Adrenal gland (tissue), 12 donors: ENCODE measurements around the gene DCAF17. TPM values are rescaled to one million over a fixed set of nuclear protein-coding genes. Genes with fewer than 3 reads are reported as not detected.

Experiments
- DNase-seq, 7 donors: peaks; one replicate each; pipeline ENCODE4 v3.0.0-alpha.2; 2019 to 2020
- H3K27ac ChIP-seq, 5 donors: fragments of 200-600 bp; sonication (generic) in 4 of 5; 1 replicate in 3 of 5; 2 replicates in 2 of 5; pipeline versions ENCODE4 v1.5.1 to v1.8.0; 2016 to 2020; ENCODE audit warnings: mild to moderate bottlenecking in 1 of 5
- H3K27me3 ChIP-seq: fragments of 200-600 bp; 2 replicates; pipeline ENCODE4 v1.8.0; 2021
- H3K36me3 ChIP-seq, 2 donors: fragments of 200-600 bp; replicated peaks in 1 of 2; 1 replicate in 1 of 2; 2 replicates in 1 of 2; pipeline versions ENCODE4 v1.5.1 to v1.8.0; 2018 to 2022
- H3K4me1 ChIP-seq, 2 donors: fragments of 200-600 bp; replicated peaks in 1 of 2; 1 replicate in 1 of 2; 2 replicates in 1 of 2; pipeline versions ENCODE4 v1.5.1 to v1.8.0; 2018 to 2021
- H3K4me3 ChIP-seq, 4 donors: fragments of 200-600 bp; sonication (generic) in 3 of 4; one replicate each; pipeline ENCODE4 v1.5.1; 2016 to 2018
- H3K9me3 ChIP-seq, 3 donors: fragments of 200-600 bp; sonication (generic) in 1 of 3; replicated peaks in 1 of 3; 1 replicate in 2 of 3; 2 replicates in 1 of 3; pipeline versions ENCODE4 v1.5.1 to v1.8.0; 2016 to 2021
- CTCF ChIP-seq, 6 experiments: fragments of 450-650 bp in 4 of 6; fragments of 200-600 bp in 2 of 6; sonication (generic) in 1 of 6; IDR thresholded peaks; 1 replicate in 5 of 6; 2 replicates in 1 of 6; pipeline versions ENCODE4 v1.5.1 to v1.8.0; 2016 to 2021; ENCODE audit warnings: antibody characterized with exemption in 6 of 6, mild to moderate bottlenecking in 2 of 6, moderate library complexity in 1 of 6
- POLR2A ChIP-seq, 2 donors: fragments of 450-650 bp; IDR thresholded peaks; one replicate each; pipeline ENCODE4 v1.6.1; 2017; ENCODE audit warnings: antibody characterized with exemption in 2 of 2, mild to moderate bottlenecking in 2 of 2, moderate library complexity in 1 of 2
- WGBS, 4 donors: extraction: QIAGEN DNeasy Blood & Tissue Kit in 2 of 4; methylation state at CpG; one replicate each; pipeline versions ENCODE4 v1.1.5 to v1.1.7; 2013 to 2017; 5-methylcytosine and 5-hydroxymethylcytosine counted together
- intact Hi-C, 2 donors: fragments of 100-400 bp; cut with DNase I; formaldehyde crosslinking; loops; one replicate each; pipeline versions ENCODE4 v1.14.1 to v1.15.0; 2022 to 2023
- polyA plus RNA-seq, 3 donors: library from polyadenylated mRNA; stranded (reverse); fragments of 200-250 nt in 2 of 3; fragments of 350-450 nt in 1 of 3; fragmentation: Illumina TruSeq in 1 of 3; extraction: RNeasy Lipid Tissue Mini Kit (QIAGEN cat#74804) in 1 of 3; gene quantifications; one replicate each; pipeline ENCODE4 v1.2.3, GENCODE V29; 2013 to 2014
- total RNA-seq, 9 donors: library from RNA; depleted of rRNA in 4 of 9; stranded (reverse); fragments of >200 nt in 4 of 9; fragments of 120-200 nt in 1 of 9; fragmentation: NEBNext Ultra II Directional in 1 of 9; extraction: Animal tissue kit (Norgen Biotek cat#: 25700) in 1 of 9; gene quantifications; one replicate each; pipeline versions ENCODE4 v1.1.0 to v1.2.4, GENCODE V29; 2013 to 2023
- donor health status: healthy with polysubstance abuse.
- donor health status: Bipolar disorder and iron deficiency.
- donor health status: DM: yes; HTN: yes; CAD: no.
- donor health status: DM: no; HTN: no; CAD: no.
- donor health status: DM: no; HTN: no; CAD: no.
- donor health status: DM: yes; HTN: yes; CAD: no.

Gene DCAF17
- total and polyA plus RNA-seq, 12 donors = 2.6 to 21.9 (median 15.9) TPM

GRCh38 chr2:171393487-171393886 is 40.5 kb upstream of the DCAF17 start:
- 95 to 100% (median 97%) methylated on average over 1 of the region's 1 CpG for WGBS, 4 donors
- H3K36me3 ChIP-seq = no peaks in the 10 kb centered on the region
- H3K9me3 ChIP-seq = no peaks in the 10 kb centered on the region
- TF ChIP-seq CTCF (IDR thresholded peaks at IDR 0.05) = no peak
- no peak for TF ChIP-seq POLR2A (IDR thresholded peaks at IDR 0.05)
- H3K27ac ChIP-seq = no peak overlapping the region
- peaks cover 0 to 3% of the 10 kb centered on the region in 2 donors for H3K4me1 ChIP-seq
- DNase-seq = no peak
- intact Hi-C loops = no loop called here
- H3K4me3 ChIP-seq = no peak overlapping the region
- H3K27me3 ChIP-seq = no peaks in the 10 kb centered on the region

GRCh38 chr2:171394164-171394740 is 39.8 kb upstream of the DCAF17 start:
- DNase-seq = no peak
- intact Hi-C loops = no loop called here
- no peak overlapping the region for H3K27ac ChIP-seq
- 55 to 68% (median 59%) methylated on average over 1 of the region's 1 CpG for WGBS, 4 donors
- peaks cover 0 to 3% of the 10 kb centered on the region in 2 donors for H3K4me1 ChIP-seq
- H3K9me3 ChIP-seq = no peaks in the 10 kb centered on the region
- H3K36me3 ChIP-seq = no peaks in the 10 kb centered on the region
- no peak overlapping the region for H3K4me3 ChIP-seq
- no peaks in the 10 kb centered on the region for H3K27me3 ChIP-seq
- TF ChIP-seq CTCF (IDR thresholded peaks at IDR 0.05) = no peak
- no peak for TF ChIP-seq POLR2A (IDR thresholded peaks at IDR 0.05)

GRCh38 chr2:171399292-171399691 is 34.7 kb upstream of the DCAF17 start:
- Histone ChIP-seq H3K4me1 (peaks cover 7 to 8% of the 10 kb centered on the region in 2 donors), H3K9me3 (no peaks in the 10 kb centered on the region), H3K27ac (no peak overlapping the region), H3K27me3 (no peaks in the 10 kb centered on the region), H3K36me3 (no peaks in the 10 kb centered on the region), H3K4me3 (no peak overlapping the region)
- TF ChIP-seq CTCF (IDR thresholded peaks at IDR 0.05) = no peak
- no peak for TF ChIP-seq POLR2A (IDR thresholded peaks at IDR 0.05)
- DNase-seq = no peak
- intact Hi-C loops = no loop called here

GRCh38 chr2:171400395-171400794 is 33.6 kb upstream of the DCAF17 start:
- Histone ChIP-seq H3K4me1 (peaks cover 7 to 8% of the 10 kb centered on the region in 2 donors), H3K9me3 (no peaks in the 10 kb centered on the region), H3K36me3 (no peaks in the 10 kb centered on the region), H3K27me3 (no peaks in the 10 kb centered on the region), H3K27ac (no peak overlapping the region), H3K4me3 (no peak overlapping the region)
- 91 to 95% (median 92%) methylated on average over 3 of the region's 3 CpGs for WGBS, 4 donors
- intact Hi-C loops = no loop called here
- TF ChIP-seq POLR2A (IDR thresholded peaks at IDR 0.05) (no peak), CTCF (IDR thresholded peaks at IDR 0.05) (no peak)
- no peak for DNase-seq
